VCaP (cell line): Measurements from ENCODE around the gene FANCI.

Experiments used
- H3K27ac ChIP-seq: fragments of 450-650 bp; 2 replicates; pipeline ENCODE4 v1.5.1; 2017
- CTCF ChIP-seq: fragments of 450-650 bp; conservative IDR thresholded peaks from 2 replicates; pipeline ENCODE4 v1.5.1; 2017; ENCODE audit warnings: mild to moderate bottlenecking, moderate library complexity

The FANCI gene

GRCh38 chr15:89198934-89199333 lies 44.8 kb upstream of the FANCI start:
- no peak overlapping the region for H3K27ac ChIP-seq
- TF ChIP-seq CTCF = no peak

- no peak overlapping the region for H3K27ac ChIP-seq
- TF ChIP-seq CTCF = no peak
Measured at GRCh38 chr15:89199746-89200145, 44.0 kb upstream of the FANCI start.

GRCh38 chr15:89200182-89200581 lies 43.6 kb upstream of the FANCI start:
- no peak for TF ChIP-seq CTCF
- no peak overlapping the region for H3K27ac ChIP-seq

- no peak for TF ChIP-seq CTCF
- no peak overlapping the region for H3K27ac ChIP-seq
Measured at GRCh38 chr15:89201465-89202005, 42.2 kb upstream of the FANCI start.

GRCh38 chr15:89203705-89204273 lies 40.0 kb upstream of the FANCI start:
- no peak overlapping the region for H3K27ac ChIP-seq
- TF ChIP-seq CTCF = no peak

GRCh38 chr15:89205991-89206585 lies 37.7 kb upstream of the FANCI start:
- H3K27ac ChIP-seq = no peak overlapping the region
- TF ChIP-seq CTCF = no peak

- peak; percentile 99 for TF ChIP-seq CTCF
- H3K27ac ChIP-seq = peak overlapping the region; percentile 48; the same call in 1 of the 2 replicates
Measured at GRCh38 chr15:89206908-89207331, 36.9 kb upstream of the FANCI start.
